GM18499 (cell line): ENCODE measurements around the gene ABCC5.
"Not testable (repeated sequence)": the region's sequence is repeated elsewhere in the genome, so short reads cannot be mapped to it uniquely, and the experiment has no call there.

Experiments used
- ATAC-seq: cut with Tn5 transposase; IDR thresholded peaks from one replicate; pipeline ENCODE4 v1.9.1; 2021; ENCODE audit warnings: moderate number of reproducible peaks; ENCODE audit not compliant: insufficient read depth, unreplicated experiment

The ABCC5 gene

GRCh38 chr3:184017672-184018423, at the start of gene ABCC5:
TSS of gene ABCC5 (minus strand) at chr3:184017884. CDS start at chr3:184014392, 3,492 bp downstream.
- peak; percentile 75 for ATAC-seq

- ATAC-seq: no peak
These were observed 48.5 kb upstream of the ABCC5 start for GRCh38 chr3:184066211-184066610.

GRCh38 chr3:184062637-184063036, 45.0 kb upstream of the ABCC5 start:
- no peak for ATAC-seq

- no peak for ATAC-seq
These were observed 41.7 kb upstream of the ABCC5 start for GRCh38 chr3:184059424-184059823.

GRCh38 chr3:184058029-184058428, 40.3 kb upstream of the ABCC5 start:
- no peak for ATAC-seq

GRCh38 chr3:184052767-184053166, 35.1 kb upstream of the ABCC5 start, which contains the start of gene HTR3C:
TSS of gene HTR3C (plus strand) at chr3:184053047. CDS start at chr3:184053081, 34 bp downstream.
- ATAC-seq: no peak

GRCh38 chr3:184050217-184050847, 32.6 kb upstream of the ABCC5 start:
- no peak for ATAC-seq

- ATAC-seq: no peak
These were observed 28.3 kb upstream of the ABCC5 start for GRCh38 chr3:184045995-184046394.

GRCh38 chr3:184042617-184043016, 24.9 kb upstream of the ABCC5 start:
- ATAC-seq: no peak

- no peak for ATAC-seq
These were observed 22.3 kb upstream of the ABCC5 start for GRCh38 chr3:184040010-184040409.

- no peak for ATAC-seq
These were observed 21.7 kb upstream of the ABCC5 start for GRCh38 chr3:184039414-184039813.

GRCh38 chr3:184038307-184038706, 20.6 kb upstream of the ABCC5 start:
- ATAC-seq: not testable (repeated sequence)

- ATAC-seq: no peak
These were observed 20.1 kb upstream of the ABCC5 start for GRCh38 chr3:184037816-184038215.

- ATAC-seq: no peak
These were observed 13.6 kb upstream of the ABCC5 start, which contains the start of gene HTR3D for GRCh38 chr3:184031187-184031792. TSS of gene HTR3D (plus strand) at chr3:184031742. CDS start at chr3:184031742, 0 bp downstream.

GRCh38 chr3:184030536-184030935, 12.9 kb upstream of the ABCC5 start:
- no peak for ATAC-seq

GRCh38 chr3:184029443-184029842, 11.8 kb upstream of the ABCC5 start:
- no peak for ATAC-seq

GRCh38 chr3:184028275-184028890, 10.7 kb upstream of the ABCC5 start:
- ATAC-seq: not testable (repeated sequence)

GRCh38 chr3:184025256-184025655, 7.6 kb upstream of the ABCC5 start:
- not testable (repeated sequence) for ATAC-seq

- no peak for ATAC-seq
These were observed 4.6 kb upstream of the ABCC5 start for GRCh38 chr3:184022323-184022722.

- no peak for ATAC-seq
These were observed 815 bp upstream of the ABCC5 start for GRCh38 chr3:184018424-184018973.
